GM06990 (cell line): ENCODE data around the gene CASQ1.
A peak's percentile ranks its signal among the peaks of the same experiment; 100 is the strongest.

Experiments
- DNase-seq: peaks from one replicate; pipeline ENCODE4 v3.0.0-alpha.2; 2011; ENCODE audit not compliant: insufficient read length; ENCODE audit errors: extremely low read depth
- H3K27me3 ChIP-seq: replicated peaks from 2 replicates; pipeline ENCODE4 v1.6.0; 2011; ENCODE audit warnings: low read length; ENCODE audit not compliant: control insufficient read depth, insufficient read depth
- H3K36me3 ChIP-seq: 2 replicates; pipeline ENCODE4 v1.5.1; 2011; ENCODE audit warnings: low read length; ENCODE audit not compliant: control insufficient read depth, insufficient read depth
- H3K4me3 ChIP-seq: replicated peaks from 2 replicates; pipeline ENCODE4 v1.5.1; 2011; ENCODE audit warnings: low read depth, mild to moderate bottlenecking, control low read depth, low read length
- CTCF ChIP-seq: IDR thresholded peaks from 2 replicates; pipeline ENCODE4 v1.5.1; 2011; ENCODE audit warnings: low read length, control low read depth, mild to moderate bottlenecking, inconsistent platforms; ENCODE audit not compliant: insufficient read depth, poor library complexity, severe bottlenecking

Gene CASQ1

GRCh38 chr1:160194737-160195059 is 4.3 kb downstream of the CASQ1 start:
- Histone ChIP-seq H3K36me3 (no peaks in the 10 kb centered on the region), H3K27me3 (no peaks in the 10 kb centered on the region), H3K4me3 (no peak overlapping the region)
- DNase-seq, result no peak
- TF ChIP-seq CTCF, result no peak

- Histone ChIP-seq H3K36me3 (no peaks in the 10 kb centered on the region; the same call in 1 of the 2 replicates), H3K4me3 (no peak overlapping the region), H3K27me3 (no peaks in the 10 kb centered on the region)
- no peak for DNase-seq
- no peak for TF ChIP-seq CTCF
These were observed 5.8 kb downstream of the CASQ1 start for GRCh38 chr1:160196143-160196542.

- no peaks in the 10 kb centered on the region; the same call in 1 of the 2 replicates for H3K36me3 ChIP-seq
- no peak overlapping the region for H3K4me3 ChIP-seq
- no peaks in the 10 kb centered on the region for H3K27me3 ChIP-seq
- no peak for DNase-seq
- no peak for TF ChIP-seq CTCF
These were observed 6.9 kb downstream of the CASQ1 start for GRCh38 chr1:160197231-160197630.

GRCh38 chr1:160200786-160201185 is 10.4 kb downstream of the CASQ1 start:
- no peaks in the 10 kb centered on the region; the same call in 1 of the 2 replicates for H3K36me3 ChIP-seq
- no peaks in the 10 kb centered on the region for H3K27me3 ChIP-seq
- no peak for TF ChIP-seq CTCF
- no peak overlapping the region for H3K4me3 ChIP-seq
- DNase-seq, result no peak

GRCh38 chr1:160204526-160205241 is 14.3 kb downstream of the CASQ1 start:
- Histone ChIP-seq H3K4me3 (peak overlapping the region; percentile 54), H3K36me3 (peaks cover 17% of the 10 kb centered on the region), H3K27me3 (no peaks in the 10 kb centered on the region)
- peak; percentile 67 for DNase-seq
- TF ChIP-seq CTCF, result no peak
